ENCODE results near the gene SEMA3F. TPM values are rescaled to one million over a fixed set of nuclear protein-coding genes. Genes with fewer than 3 reads are reported as not detected.

The SEMA3F gene
- total and polyA plus RNA-seq, 10 of the 15 experiments (the other 5 are each of a cell fraction or from before 2014, with no cell fraction given) = 0.08 to 0.28 (median 0.12) TPM; not detected in 6

GRCh38 chr3:50196253-50196801 is 41.2 kb downstream of the SEMA3F start:
- no peaks in the 10 kb centered on the region for H3K4me1 ChIP-seq (ENCODE audit: control insufficient read depth, insufficient read depth, low read length)
- TF ChIP-seq CREB1 (IDR thresholded peaks at IDR 0.05; ENCODE audit: low read depth) = no peak
- TF ChIP-seq ATF3 (IDR thresholded peaks at IDR 0.05; ENCODE audit: borderline replicate concordance, extremely low read depth, low read depth, low read length) = no peak
- TF ChIP-seq NBN (IDR thresholded peaks at IDR 0.05) = no peak
- TF ChIP-seq CHD4 (IDR thresholded peaks at IDR 0.05) = no peak
- no peak for TF ChIP-seq SRF (IDR thresholded peaks at IDR 0.05; ENCODE audit: low read depth in 2 of 2, low read length in 2 of 2)
- no peak for TF ChIP-seq SKIL (IDR thresholded peaks at IDR 0.05; ENCODE audit: low read depth, poor library complexity, severe bottlenecking)
- no peak for TF ChIP-seq PAX5 (IDR thresholded peaks at IDR 0.05; ENCODE audit: borderline replicate concordance, low read depth, low read length)
- no peak for TF ChIP-seq CREM (IDR thresholded peaks at IDR 0.05; ENCODE audit: low read depth)
- no peak for TF ChIP-seq PAX8 (IDR thresholded peaks at IDR 0.05)
- TF ChIP-seq SP1 (IDR thresholded peaks at IDR 0.05; ENCODE audit: low read depth, low read length) = no peak
- TF ChIP-seq SREBF1 (IDR thresholded peaks at IDR 0.05; ENCODE audit: low read length) = no peak
- no peak for TF ChIP-seq ASH2L (IDR thresholded peaks at IDR 0.05; ENCODE audit: borderline replicate concordance, low read depth)
- no peak for TF ChIP-seq HCFC1 (IDR thresholded peaks at IDR 0.05; ENCODE audit: low read length)
- TF ChIP-seq, protein P1, sequence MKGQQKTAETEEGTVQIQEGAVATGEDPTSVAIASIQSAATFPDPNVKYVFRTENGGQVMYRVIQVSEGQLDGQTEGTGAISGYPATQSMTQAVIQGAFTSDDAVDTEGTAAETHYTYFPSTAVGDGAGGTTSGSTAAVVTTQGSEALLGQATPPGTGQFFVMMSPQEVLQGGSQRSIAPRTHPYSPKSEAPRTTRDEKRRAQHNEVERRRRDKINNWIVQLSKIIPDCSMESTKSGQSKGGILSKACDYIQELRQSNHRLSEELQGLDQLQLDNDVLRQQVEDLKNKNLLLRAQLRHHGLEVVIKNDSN (IDR thresholded peaks at IDR 0.05; ENCODE audit: borderline replicate concordance, extremely low read length, insufficient read depth, low read depth, low read length) = no peak
- TF ChIP-seq MAX (IDR thresholded peaks at IDR 0.05; ENCODE audit: low read depth, low read length) = no peak
- no peak for TF ChIP-seq SIX5 (IDR thresholded peaks at IDR 0.05; ENCODE audit: low read depth, low read length, severe bottlenecking)
- H3K4me3 ChIP-seq = no peak overlapping the region
- no peak for ATAC-seq
- H2AFZ ChIP-seq (ENCODE audit: control insufficient read depth, low read depth, low read length) = no peak overlapping the region
- POLR2A ChIA-PET = no interaction called here
- RAD21 ChIA-PET (ENCODE audit: unreplicated experiment) = interaction anchor here (2.5 to 5.6 kb wide), 2 partner anchors 30 to 50 kb away, joined by 12 to 72 read pairs; no protein-coding TSS in a partner anchor
- no peak overlapping the region for H3K9ac ChIP-seq (ENCODE audit: control insufficient read depth, insufficient read depth, low read length)
- no peaks in the 10 kb centered on the region for H4K20me1 ChIP-seq (ENCODE audit: control insufficient read depth, insufficient read depth)
- DNase-seq (ENCODE audit: low read depth, low spot score) = no peak
- no peaks in the 10 kb centered on the region for H3K36me3 ChIP-seq (ENCODE audit: control insufficient read depth in 2 of 2, insufficient read depth in 2 of 2, low read length in 1 of 2)
- no peaks in the 10 kb centered on the region for H3K9me3 ChIP-seq (replicated peaks; ENCODE audit: control insufficient read depth, insufficient read depth, low read length)
- no TSS peak for BruUV-seq (replicated peaks)
- no peaks in the 10 kb centered on the region for H3K79me2 ChIP-seq (ENCODE audit: control insufficient read depth, insufficient read depth, low read length)
- no peaks in the 10 kb centered on the region; a peak in 2 of 4 replicates for H3K27me3 ChIP-seq (replicated peaks in 1 of 2; ENCODE audit: control insufficient read depth in 2 of 2, insufficient read depth in 2 of 2, low read length in 1 of 2)
- no peak overlapping the region for H3K27ac ChIP-seq (ENCODE audit: control insufficient read depth, insufficient read depth)
- CTCF ChIA-PET = interaction anchor here (0.9 to 6.9 kb wide), 7 partner anchors 20 to 76 kb away, joined by 3 to 110 read pairs (median 6); no protein-coding TSS in a partner anchor
- intact Hi-C loops (cut with micrococcal nuclease; ENCODE audit: unreplicated experiment) = no loop called here
- 70% methylated on average over 6 of the region's 6 CpGs for WGBS (ENCODE audit: insufficient coverage, insufficient replicate concordance, low lambda C conversion rate, missing lambda C conversion rate)
- SMC1A ChIA-PET (ENCODE audit: uncharacterized antibody, unreplicated experiment) = interaction anchor here (3.0 kb wide), 1 partner anchor 30 kb away, joined by 23 read pairs; no protein-coding TSS in a partner anchor
- no peak for FAIRE-seq
- H3K4me2 ChIP-seq (ENCODE audit: control insufficient read depth, insufficient read depth) = no peak overlapping the region
- in situ Hi-C loops (cut with MboI) = loop anchor here (5.0 kb wide), 1 partner anchor 76 kb away; no protein-coding TSS in a partner anchor
